ENCODE results near the gene CCP110. TPM values are rescaled to one million over a fixed set of nuclear protein-coding genes. Genes with fewer than 3 reads are reported as not detected.

The CCP110 gene, protein sequence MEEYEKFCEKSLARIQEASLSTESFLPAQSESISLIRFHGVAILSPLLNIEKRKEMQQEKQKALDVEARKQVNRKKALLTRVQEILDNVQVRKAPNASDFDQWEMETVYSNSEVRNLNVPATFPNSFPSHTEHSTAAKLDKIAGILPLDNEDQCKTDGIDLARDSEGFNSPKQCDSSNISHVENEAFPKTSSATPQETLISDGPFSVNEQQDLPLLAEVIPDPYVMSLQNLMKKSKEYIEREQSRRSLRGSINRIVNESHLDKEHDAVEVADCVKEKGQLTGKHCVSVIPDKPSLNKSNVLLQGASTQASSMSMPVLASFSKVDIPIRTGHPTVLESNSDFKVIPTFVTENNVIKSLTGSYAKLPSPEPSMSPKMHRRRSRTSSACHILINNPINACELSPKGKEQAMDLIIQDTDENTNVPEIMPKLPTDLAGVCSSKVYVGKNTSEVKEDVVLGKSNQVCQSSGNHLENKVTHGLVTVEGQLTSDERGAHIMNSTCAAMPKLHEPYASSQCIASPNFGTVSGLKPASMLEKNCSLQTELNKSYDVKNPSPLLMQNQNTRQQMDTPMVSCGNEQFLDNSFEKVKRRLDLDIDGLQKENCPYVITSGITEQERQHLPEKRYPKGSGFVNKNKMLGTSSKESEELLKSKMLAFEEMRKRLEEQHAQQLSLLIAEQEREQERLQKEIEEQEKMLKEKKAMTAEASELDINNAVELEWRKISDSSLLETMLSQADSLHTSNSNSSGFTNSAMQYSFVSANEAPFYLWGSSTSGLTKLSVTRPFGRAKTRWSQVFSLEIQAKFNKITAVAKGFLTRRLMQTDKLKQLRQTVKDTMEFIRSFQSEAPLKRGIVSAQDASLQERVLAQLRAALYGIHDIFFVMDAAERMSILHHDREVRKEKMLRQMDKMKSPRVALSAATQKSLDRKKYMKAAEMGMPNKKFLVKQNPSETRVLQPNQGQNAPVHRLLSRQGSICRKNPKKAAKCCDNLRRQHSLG
- 8.5 TPM for total RNA-seq
- long read RNA-seq, full-length matches to known transcripts = 1 of 3 reads
- long read RNA-seq, partial matches to known transcripts = 2 of 3 reads
- long read RNA-seq, other reads (novel, unspliced or antisense) = 0 of 3 reads

GRCh38 chr16:19523559-19524355, at the start of gene CCP110:
CCP110 (plus strand) TSS chr16:19523942; CDS start chr16:19527882, 3,940 bp downstream.
- peak; percentile 99 for DNase-seq (ENCODE audit: missing footprints)
- intact Hi-C loops (cut with DNase I) = loop anchor here (1.0 to 10.0 kb wide), 3 partner anchors 32 to 719 kb away; partner anchors contain the start of genes ARL6IP1, COQ7 and VPS35L
- peak; percentile 93 for ATAC-seq

- intact Hi-C loops (cut with DNase I) = no loop called here
- DNase-seq (ENCODE audit: missing footprints) (no peak), ATAC-seq (no peak)
These were observed 49.1 kb upstream of the CCP110 start for GRCh38 chr16:19474617-19475016.

- ATAC-seq = no peak
- intact Hi-C loops (cut with DNase I) = no loop called here
- no peak for DNase-seq (ENCODE audit: missing footprints)
These were observed 45.2 kb upstream of the CCP110 start for GRCh38 chr16:19478505-19478904.

DNA sequence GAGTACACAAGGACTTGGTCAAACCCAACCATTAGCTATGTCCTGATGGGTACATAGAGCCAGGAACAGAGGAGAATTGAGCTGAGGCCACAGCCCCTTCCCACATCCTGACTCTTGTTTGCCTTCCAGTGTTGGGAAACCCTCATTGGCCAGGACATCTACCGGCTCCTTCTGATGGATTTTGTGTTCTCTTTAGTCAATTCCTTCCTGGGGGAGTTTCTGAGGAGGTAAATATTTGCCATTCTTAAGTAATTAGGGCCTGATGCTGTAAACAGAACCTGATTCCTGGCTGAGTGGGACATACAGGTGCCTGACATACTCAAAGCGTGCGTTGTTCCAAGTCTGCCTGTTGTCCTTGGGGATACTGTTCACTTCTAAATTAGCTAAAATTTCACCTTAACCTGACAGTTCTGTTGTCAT, 44.4 kb upstream of the CCP110 start:
- ATAC-seq (no peak), DNase-seq (ENCODE audit: missing footprints) (no peak)
- intact Hi-C loops (cut with DNase I) = no loop called here

DNA sequence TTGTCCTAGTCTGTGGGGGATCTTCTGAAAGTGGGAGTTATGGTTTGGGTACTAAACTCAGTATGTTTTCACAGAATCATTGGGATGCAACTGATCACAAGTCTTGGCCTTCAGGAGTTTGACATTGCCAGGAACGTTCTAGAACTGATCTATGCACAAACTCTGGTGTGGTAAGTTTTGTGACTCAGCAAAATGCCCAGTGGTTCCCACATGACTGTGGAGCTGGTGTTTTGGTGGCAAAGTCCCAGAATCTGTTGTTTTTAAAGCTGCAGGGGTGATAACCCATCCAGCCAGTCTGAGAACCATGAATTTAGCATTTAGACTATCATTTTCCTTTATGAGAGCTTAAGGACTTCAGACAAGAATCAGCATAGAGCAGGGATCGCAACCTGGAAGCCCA, 42.4 kb upstream of the CCP110 start:
- no peak for ATAC-seq
- no peak for DNase-seq (ENCODE audit: missing footprints)
- intact Hi-C loops (cut with DNase I) = no loop called here

DNA sequence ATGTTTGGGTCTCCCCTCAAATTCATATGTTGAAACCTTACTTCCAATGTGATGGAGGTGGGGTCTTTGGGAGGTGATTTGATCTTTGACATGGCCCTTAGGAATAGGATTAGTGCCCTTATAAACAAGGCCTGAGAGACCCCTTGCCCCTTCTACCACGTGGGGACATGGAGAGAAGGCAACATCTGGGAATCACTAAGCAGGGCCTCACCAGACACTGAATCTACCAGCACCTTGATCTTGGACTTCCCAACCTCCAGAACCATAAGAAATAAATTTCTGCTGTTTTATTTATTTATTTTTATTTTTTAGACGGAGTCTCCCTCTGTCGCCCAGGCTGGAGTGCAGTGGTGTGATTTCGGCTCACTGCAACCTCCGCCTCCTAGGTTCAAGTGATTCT, 42.0 kb upstream of the CCP110 start:
- intact Hi-C loops (cut with DNase I) = no loop called here
- no peak for DNase-seq (ENCODE audit: missing footprints)
- ATAC-seq = no peak

DNA sequence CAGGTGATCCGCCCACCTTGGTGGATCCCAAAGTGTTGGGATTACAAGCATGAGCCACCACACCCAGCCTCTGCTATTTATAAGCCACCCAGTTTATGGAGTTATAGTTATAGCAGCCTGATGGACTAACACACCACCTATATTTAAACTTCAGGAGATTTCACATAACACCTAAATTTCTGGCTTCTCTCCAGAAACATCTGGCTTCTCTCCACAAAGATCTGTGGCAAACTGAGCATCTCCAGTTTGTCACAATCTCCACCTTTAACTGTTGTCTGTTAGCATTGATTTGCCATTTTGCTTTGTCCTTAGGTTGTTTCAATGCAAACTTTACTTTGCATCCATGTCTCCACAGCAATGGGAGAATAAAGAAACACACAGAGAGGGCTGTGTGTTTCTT, 41.5 kb upstream of the CCP110 start:
- DNase-seq (ENCODE audit: missing footprints) = no peak
- intact Hi-C loops (cut with DNase I) = no loop called here
- no peak for ATAC-seq

GRCh38 chr16:19484096-19484495, 39.6 kb upstream of the CCP110 start:
- DNase-seq (ENCODE audit: missing footprints) (no peak), ATAC-seq (no peak)
- intact Hi-C loops (cut with DNase I) = no loop called here

GRCh38 chr16:19485611-19486010, 38.1 kb upstream of the CCP110 start:
- intact Hi-C loops (cut with DNase I) = no loop called here
- DNase-seq (ENCODE audit: missing footprints) (no peak), ATAC-seq (no peak)

- intact Hi-C loops (cut with DNase I) = no loop called here
These were observed 37.7 kb upstream of the CCP110 start for GRCh38 chr16:19486051-19486450.

DNA sequence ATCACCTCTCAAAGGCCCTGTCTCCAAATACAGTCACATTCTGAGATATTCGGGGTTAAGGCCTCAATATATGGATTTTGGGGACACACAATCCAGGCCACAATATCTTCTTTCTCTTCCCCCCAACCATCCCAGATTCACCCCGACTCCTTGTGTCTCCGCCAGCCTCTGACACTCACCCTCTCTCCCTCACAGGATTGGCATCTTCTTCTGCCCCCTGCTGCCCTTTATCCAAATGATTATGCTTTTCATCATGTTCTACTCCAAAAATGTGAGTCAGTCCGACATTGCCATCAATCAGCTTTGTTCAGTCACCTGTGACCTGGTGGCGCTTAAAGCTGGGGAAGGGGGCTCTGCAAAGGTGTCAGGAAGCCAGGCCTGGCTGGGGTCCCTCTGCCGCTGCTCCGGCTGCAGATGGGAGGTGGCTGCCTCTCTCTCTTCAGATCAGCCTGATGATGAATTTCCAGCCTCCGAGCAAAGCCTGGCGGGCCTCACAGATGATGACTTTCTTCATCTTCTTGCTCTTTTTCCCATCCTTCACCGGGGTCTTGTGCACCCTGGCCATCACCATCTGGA, 36.9 kb upstream of the CCP110 start:
- intact Hi-C loops (cut with DNase I) = no loop called here
- ATAC-seq = no peak
- DNase-seq (ENCODE audit: missing footprints) = no peak

More at GRCh38 chr16:19486051-19486450, 37.7 kb upstream of the CCP110 start:
- ATAC-seq (no peak), DNase-seq (ENCODE audit: missing footprints) (no peak)

- intact Hi-C loops (cut with DNase I) = no loop called here
- DNase-seq (ENCODE audit: missing footprints) (no peak), ATAC-seq (no peak)
These were observed 35.5 kb upstream of the CCP110 start for GRCh38 chr16:19488213-19488640.

DNA sequence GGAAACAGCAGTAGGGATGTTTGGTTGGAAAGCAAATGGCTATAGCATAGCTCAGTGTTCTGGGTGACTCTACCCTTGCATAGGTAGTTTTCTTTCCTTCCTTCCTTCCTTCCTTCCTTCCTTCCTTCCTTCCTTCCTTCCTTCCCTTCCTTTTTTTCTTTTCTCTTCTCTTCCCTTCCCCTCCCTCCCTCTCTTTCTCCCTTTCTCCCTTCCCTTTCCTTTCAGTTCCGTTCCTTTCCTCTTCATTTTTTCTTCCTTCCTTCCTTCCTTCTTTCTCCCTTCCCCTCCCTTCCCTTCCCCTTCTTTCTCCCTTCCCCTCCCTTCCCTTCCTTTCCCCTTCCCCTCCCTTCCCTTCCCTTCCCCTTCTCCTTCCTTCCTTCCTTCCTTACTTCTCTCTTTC, 33.1 kb upstream of the CCP110 start:
- intact Hi-C loops (cut with DNase I) = no loop called here
- ATAC-seq (no peak), DNase-seq (ENCODE audit: missing footprints) (no peak)

GRCh38 chr16:19497176-19497575, 26.6 kb upstream of the CCP110 start:
- intact Hi-C loops (cut with DNase I) = no loop called here
- ATAC-seq = no peak
- DNase-seq (ENCODE audit: missing footprints) = no peak

- DNase-seq (ENCODE audit: missing footprints) (no peak), ATAC-seq (no peak)
- intact Hi-C loops (cut with DNase I) = no loop called here
These were observed 24.7 kb upstream of the CCP110 start for GRCh38 chr16:19499006-19499405.

DNA sequence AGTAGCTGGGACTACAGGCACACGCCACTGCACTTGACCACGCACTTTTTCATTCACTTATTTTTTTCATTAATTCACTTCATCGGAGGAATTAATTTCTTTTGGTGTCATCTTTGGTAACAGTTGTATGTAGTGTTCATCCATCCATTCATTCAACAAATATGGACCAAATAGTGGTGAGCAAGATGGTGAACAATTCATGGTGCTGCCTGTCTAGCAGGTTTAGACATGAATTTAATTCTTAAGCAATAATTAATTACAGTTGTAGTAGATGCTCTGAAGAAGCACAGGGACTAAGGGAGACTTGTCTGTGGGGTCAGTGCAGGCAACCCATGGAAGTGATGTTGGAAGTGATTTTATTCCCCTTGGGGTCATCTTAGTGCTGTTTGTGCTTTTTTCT, 24.3 kb upstream of the CCP110 start:
- intact Hi-C loops (cut with DNase I) = no loop called here
- ATAC-seq = no peak

DNA sequence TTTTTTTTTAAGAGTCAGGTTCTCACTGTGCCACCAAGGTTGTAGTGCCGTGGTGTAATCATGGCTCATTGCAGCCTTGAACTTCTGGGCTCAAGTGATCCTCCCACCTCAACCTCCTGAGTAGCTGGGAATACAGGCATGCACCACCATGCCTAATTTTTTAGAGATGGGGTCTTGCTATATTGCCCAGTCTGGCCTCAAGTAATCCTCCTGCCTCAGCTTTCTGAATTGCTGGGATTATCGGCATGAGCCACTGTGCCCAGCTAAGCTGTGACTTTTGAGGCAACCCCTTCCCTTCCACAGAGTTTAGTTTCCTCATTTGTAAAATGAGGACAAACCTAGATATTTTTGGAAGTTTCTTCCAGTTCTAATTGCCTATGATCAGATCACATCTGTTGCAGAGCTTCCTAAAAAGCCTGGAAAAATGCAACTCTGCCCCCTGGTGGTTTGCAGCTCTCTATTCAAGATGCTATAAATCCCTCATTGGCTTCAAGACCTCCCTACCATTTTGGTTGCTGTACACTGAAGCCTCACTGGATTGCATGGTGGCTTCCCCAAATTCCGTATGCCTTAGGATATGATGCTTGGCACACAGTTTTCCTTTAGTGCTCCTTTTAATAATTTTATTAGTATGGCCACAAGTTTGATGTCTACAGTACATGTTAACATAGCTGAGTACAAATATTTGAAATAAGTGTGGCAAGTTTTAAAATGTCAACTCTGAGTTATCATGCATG, 21.2 kb upstream of the CCP110 start:
- no peak for ATAC-seq
- DNase-seq (ENCODE audit: missing footprints) = no peak
- intact Hi-C loops (cut with DNase I) = loop anchor here (5.0 kb wide), 1 partner anchor 415 kb away; no protein-coding TSS in a partner anchor

More for the DNA sequence above, 24.3 kb upstream of the CCP110 start:
- DNase-seq (ENCODE audit: missing footprints) = no peak
